Kidney epithelial cell (primary cell): Measurements from ENCODE around the gene MUC21. TPM values are rescaled to one million over a fixed set of nuclear protein-coding genes. Genes with fewer than 3 reads are reported as not detected.

Experiments used
- DNase-seq: peaks from one replicate; pipeline ENCODE4 v3.0.0-alpha.2; 2010; ENCODE audit warnings: low read depth
- H3K27me3 ChIP-seq: 2 replicates; pipeline ENCODE4 v1.6.0; 2011; ENCODE audit warnings: low read length; ENCODE audit not compliant: control insufficient read depth, insufficient read depth
- H3K36me3 ChIP-seq: 2 replicates; pipeline ENCODE4 v1.5.1; 2011; ENCODE audit warnings: low read length; ENCODE audit not compliant: control insufficient read depth, insufficient read depth
- H3K4me3 ChIP-seq: 2 replicates; pipeline ENCODE4 v1.5.1; 2011; ENCODE audit warnings: low read depth, mild to moderate bottlenecking, control low read depth, low read length
- CTCF ChIP-seq: IDR thresholded peaks from 2 replicates; pipeline ENCODE4 v1.5.1; 2011; ENCODE audit warnings: mild to moderate bottlenecking, moderate library complexity, low read length, control low read depth, inconsistent platforms; ENCODE audit not compliant: insufficient read depth, poor library complexity, severe bottlenecking
- total RNA-seq: library from RNA; depleted of rRNA; stranded (reverse); fragments of >200 nt; gene quantifications from 2 replicates; pipeline ENCODE4 v1.2.3, GENCODE V29; 2015

The MUC21 gene
- total RNA-seq, 1 donor from 2014 or later = not detected

- TF ChIP-seq CTCF = no peak
- no peaks in the 10 kb centered on the region for H3K36me3 ChIP-seq
- no peaks in the 10 kb centered on the region for H3K27me3 ChIP-seq
- DNase-seq = no peak
- no peak overlapping the region for H3K4me3 ChIP-seq
Observed at GRCh38 chr6:30972816-30973215, 10.7 kb upstream of the MUC21 start.

GRCh38 chr6:30974490-30975252 lies 8.8 kb upstream of the MUC21 start:
- no peak for DNase-seq
- TF ChIP-seq CTCF = no peak
- H3K4me3 ChIP-seq = no peak overlapping the region
- H3K27me3 ChIP-seq = no peaks in the 10 kb centered on the region
- no peaks in the 10 kb centered on the region for H3K36me3 ChIP-seq

GRCh38 chr6:30979141-30979540 lies 4.4 kb upstream of the MUC21 start:
- no peak for TF ChIP-seq CTCF
- H3K36me3 ChIP-seq = no peaks in the 10 kb centered on the region
- DNase-seq = no peak

GRCh38 chr6:30979690-30980089 lies 3.8 kb upstream of the MUC21 start:
- H3K4me3 ChIP-seq = no peak overlapping the region
- DNase-seq = no peak
- no peak for TF ChIP-seq CTCF
- H3K36me3 ChIP-seq = no peaks in the 10 kb centered on the region
- no peaks in the 10 kb centered on the region for H3K27me3 ChIP-seq

More at GRCh38 chr6:30979141-30979540, 4.4 kb upstream of the MUC21 start:
- Histone ChIP-seq H3K4me3 (no peak overlapping the region), H3K27me3 (no peaks in the 10 kb centered on the region)

GRCh38 chr6:30981942-30982772 lies 1.4 kb upstream of the MUC21 start:
- Histone ChIP-seq H3K4me3 (peak overlapping the region; percentile 7), H3K36me3 (no peaks in the 10 kb centered on the region), H3K27me3 (no peaks in the 10 kb centered on the region)
- DNase-seq = peak; percentile 70
- TF ChIP-seq CTCF = peak; percentile 46
